GM12878 (cell line): ENCODE data around the gene VRK3. TPM values are rescaled to one million over a fixed set of nuclear protein-coding genes. Genes with fewer than 3 reads are reported as not detected.

ENCODE experiments used
- ATAC-seq: fragments of 200-7000 bp; cut with Tn5 transposase; 3 replicates; pipeline ENCODE4 v1.9.1; 2020; ENCODE audit warnings: mild to moderate bottlenecking, moderate library complexity
- BruUV-seq: library from RNA; stranded (reverse); fragments of 400-500 nt; replicated peaks from 2 replicates; lab custom pipeline; 2021; lab: Mats Ljungman, UMichigan
- CTCF ChIA-PET: fragments of 300-600 bp; sonication (Branson Sonifier 250); formaldehyde crosslinking; extraction: SDS; loops from one replicate; lab custom pipeline; 2021; ENCODE audit warnings: inconsistent platforms; lab: Yijun Ruan, JAX
- POLR2A ChIA-PET: fragments of 350-600 bp; formaldehyde crosslinking; extraction: SDS; loops from one replicate; lab custom pipeline; 2021; ENCODE audit warnings: inconsistent platforms; lab: Charles Lee
- RAD21 ChIA-PET: fragments of 300-600 bp; sonication (Branson Sonifier 250); formaldehyde crosslinking; loops from one replicate; lab custom pipeline; 2023; ENCODE audit warnings: antibody characterized with exemption; ENCODE audit not compliant: unreplicated experiment; lab: Charles Lee
- SMC1A ChIA-PET: fragments of 300-600 bp; sonication (Branson Sonifier 250); formaldehyde crosslinking; loops from one replicate; lab custom pipeline; 2023; ENCODE audit not compliant: unreplicated experiment, uncharacterized antibody; lab: Charles Lee
- DNase-seq: peaks from one replicate; pipeline ENCODE4 v3.0.0-alpha.2; 2011; ENCODE audit warnings: low read depth, low spot score
- FAIRE-seq: peaks from 3 replicates; lab custom pipeline; 2011; peaks lifted over from hg19 to GRCh38; lab: Jason Lieb, UNC
- H2AFZ ChIP-seq: 2 replicates; pipeline ENCODE4 v1.6.0; 2011; ENCODE audit warnings: low read depth, low read length, control low read depth; ENCODE audit not compliant: control insufficient read depth
- H3K27ac ChIP-seq: 2 replicates; pipeline ENCODE4 v1.5.1; 2011; ENCODE audit warnings: control low read depth; ENCODE audit not compliant: control insufficient read depth, insufficient read depth
- H3K27me3 ChIP-seq, 2 experiments: replicated peaks in 1 of 2; 2 replicates each; pipeline versions ENCODE4 v1.6.0 to v1.6.1; 2011; ENCODE audit warnings: low read length in 1 of 2; ENCODE audit not compliant: control insufficient read depth in 2 of 2, insufficient read depth in 2 of 2
- H3K36me3 ChIP-seq, 2 experiments: 2 replicates each; pipeline ENCODE4 v1.5.1; 2011; ENCODE audit warnings: low read length in 1 of 2; ENCODE audit not compliant: control insufficient read depth in 2 of 2, insufficient read depth in 2 of 2
- H3K4me1 ChIP-seq: 2 replicates; pipeline ENCODE4 v1.6.1; 2011; ENCODE audit warnings: mild to moderate bottlenecking, low read length, moderate library complexity, mixed read lengths; ENCODE audit not compliant: control insufficient read depth, insufficient read depth
- H3K4me2 ChIP-seq: 2 replicates; pipeline ENCODE4 v1.6.0; 2011; ENCODE audit warnings: control low read depth; ENCODE audit not compliant: control insufficient read depth, insufficient read depth
- H3K4me3 ChIP-seq: fragments of 200-600 bp; sonication (generic); 2 replicates; pipeline ENCODE4 v1.5.1; 2016
- H3K79me2 ChIP-seq: 2 replicates; pipeline ENCODE4 v1.6.0; 2011; ENCODE audit warnings: low read length; ENCODE audit not compliant: control insufficient read depth, insufficient read depth
- H3K9ac ChIP-seq: 2 replicates; pipeline ENCODE4 v1.8.0; 2011; ENCODE audit warnings: low read length, control low read depth, mixed read lengths; ENCODE audit not compliant: control insufficient read depth, insufficient read depth
- H3K9me3 ChIP-seq: replicated peaks from 3 replicates; pipeline ENCODE4 v1.5.1; 2011; ENCODE audit warnings: mild to moderate bottlenecking, low read length; ENCODE audit not compliant: control insufficient read depth, insufficient read depth
- H4K20me1 ChIP-seq: 2 replicates; pipeline ENCODE4 v1.6.0; 2011; ENCODE audit not compliant: control insufficient read depth, insufficient read depth
- ATF7 ChIP-seq: fragments of 450-650 bp; IDR thresholded peaks from 2 replicates; pipeline ENCODE4 v1.6.1; 2016; ENCODE audit warnings: low read depth, mild to moderate bottlenecking
- BACH1 ChIP-seq: fragments of 450-650 bp; IDR thresholded peaks from 2 replicates; pipeline ENCODE4 v1.6.1; 2017; ENCODE audit warnings: mild to moderate bottlenecking, borderline replicate concordance
- CBX3 ChIP-seq: fragments of 200-600 bp; sonication (generic); IDR thresholded peaks from 2 replicates; pipeline ENCODE4 v1.6.1; 2016; ENCODE audit warnings: low read depth, borderline replicate concordance
- CREB1 ChIP-seq: IDR thresholded peaks from 2 replicates; pipeline ENCODE4 v1.6.1; 2012; ENCODE audit warnings: low read depth, mild to moderate bottlenecking, inconsistent platforms
- E2F4 ChIP-seq: IDR thresholded peaks from 2 replicates; pipeline ENCODE4 v1.6.1; 2012; ENCODE audit warnings: low read depth, low read length, improper control_type of control experiment
- E2F8 ChIP-seq: fragments of 450-650 bp; IDR thresholded peaks from 2 replicates; pipeline ENCODE4 v1.6.1; 2018; ENCODE audit warnings: mild to moderate bottlenecking, low read depth, moderate library complexity; ENCODE audit not compliant: partially characterized antibody
- FOXK2 ChIP-seq: fragments of 450-650 bp; IDR thresholded peaks from 2 replicates; pipeline ENCODE4 v1.6.1; 2017; ENCODE audit warnings: mild to moderate bottlenecking, moderate library complexity
- HCFC1 ChIP-seq: fragments of 150-350 bp; IDR thresholded peaks from 2 replicates; pipeline ENCODE4 v1.6.1; 2014; ENCODE audit warnings: low read length
- IRF4 ChIP-seq: IDR thresholded peaks from 2 replicates; pipeline ENCODE4 v1.6.1; 2011; ENCODE audit warnings: low read depth, low read length
- NFYB ChIP-seq: IDR thresholded peaks from 2 replicates; pipeline ENCODE4 v1.6.1; 2011; ENCODE audit warnings: low read depth, mild to moderate bottlenecking, low read length, improper control_type of control experiment, moderate library complexity; ENCODE audit not compliant: insufficient read depth
- NRF1 ChIP-seq: conservative IDR thresholded peaks from 2 replicates; pipeline ENCODE4 v1.6.1; 2011; ENCODE audit warnings: mild to moderate bottlenecking, low read depth, low read length, improper control_type of control experiment
- RCOR1 ChIP-seq: conservative IDR thresholded peaks from 2 replicates; pipeline ENCODE4 v1.6.1; 2012; ENCODE audit warnings: low read depth, low read length, improper control_type of control experiment
- SIX5 ChIP-seq: IDR thresholded peaks from 2 replicates; pipeline ENCODE4 v1.6.1; 2011; ENCODE audit warnings: mild to moderate bottlenecking, low read depth, low read length, moderate library complexity; ENCODE audit not compliant: severe bottlenecking
- SREBF2 ChIP-seq: IDR thresholded peaks from 2 replicates; pipeline ENCODE4 v1.6.1; 2012; ENCODE audit warnings: mild to moderate bottlenecking, low read length
- TBL1XR1 ChIP-seq: IDR thresholded peaks from 2 replicates; pipeline ENCODE4 v1.6.1; 2012; ENCODE audit warnings: low read depth, low read length, improper control_type of control experiment
- TCF12 ChIP-seq: IDR thresholded peaks from 2 replicates; pipeline ENCODE4 v1.6.1; 2011; ENCODE audit warnings: low read depth, mild to moderate bottlenecking, low read length
- USF2 ChIP-seq: IDR thresholded peaks from 2 replicates; pipeline ENCODE4 v1.6.1; 2011; ENCODE audit warnings: low read depth, low read length, improper control_type of control experiment, borderline replicate concordance
- ZBTB40 ChIP-seq: fragments of 450-650 bp; IDR thresholded peaks from 2 replicates; pipeline ENCODE4 v1.6.1; 2016; ENCODE audit warnings: mild to moderate bottlenecking, moderate library complexity, borderline replicate concordance
- WGBS: methylation state at CpG from one replicate; pipeline ENCODE4 v1.1.6; 2016; ENCODE audit warnings: low lambda C conversion rate; ENCODE audit not compliant: insufficient replicate concordance, insufficient coverage; ENCODE audit errors: missing lambda C conversion rate; 5-methylcytosine and 5-hydroxymethylcytosine counted together
- in situ Hi-C: fragments of 300-500 bp; cut with MboI; formaldehyde crosslinking; loops from 9 replicates; pipeline ENCODE4 v1.14.3; 2018; ENCODE audit warnings: mixed read lengths
- intact Hi-C: fragments of 100-400 bp; cut with micrococcal nuclease; formaldehyde crosslinking; loops from one replicate; pipeline ENCODE4 v1.14.2; 2022; ENCODE audit not compliant: unreplicated experiment
- polyA plus RNA-seq, 11 experiments: library from polyadenylated mRNA; depleted of rRNA in 4 of 11; unstranded in 6 of 11; stranded (reverse) in 5 of 11; fragments of >200 nt; fragmentation: Nextera tagmentation in 4 of 11; fragmentation: Illumina TruSeq in 1 of 11; extraction: Ambion mirVana in 4 of 11; extraction: Trizol in 1 of 11; gene quantifications; 1 replicate in 1 of 11; 2 replicates in 10 of 11; pipeline versions ENCODE4 v1.2.1 to v1.2.3, GENCODE V29; 2011 to 2016; ENCODE audit warnings: inconsistent platforms in 2 of 11, missing spikeins in 2 of 11, low read depth in 1 of 11
- total RNA-seq, 4 experiments: library from RNA; depleted of rRNA in 3 of 4; stranded (reverse); fragments of >200 nt in 3 of 4; fragmentation: Illumina TruSeq in 1 of 4; extraction: Trizol in 1 of 4; gene quantifications; 2 replicates each; pipeline versions ENCODE4 v1.2.1 to v1.2.3, GENCODE V29; 2013 to 2021

VRK3 gene
- total and polyA plus RNA-seq, 10 of the 15 experiments (the other 5 are each of a cell fraction or from before 2014, with no cell fraction given), result 17.3 to 61.9 (median 35.5) TPM

GRCh38 chr19:50044922-50045321, 19.8 kb upstream of the VRK3 start:
- H3K4me2 ChIP-seq, result no peak overlapping the region
- H3K4me3 ChIP-seq, result no peak overlapping the region
- ATAC-seq (no peak), DNase-seq (no peak)
- no peaks in the 10 kb centered on the region for H3K4me1 ChIP-seq
- RAD21 ChIA-PET, result no interaction called here
- peaks cover 49 to 50% of the 10 kb centered on the region in 2 experiments for H3K36me3 ChIP-seq
- no peak overlapping the region for H3K27ac ChIP-seq
- WGBS, result 97% methylated on average over 7 of the region's 7 CpGs
- CTCF ChIA-PET, result no interaction called here
- peaks cover 34% of the 10 kb centered on the region for H3K9me3 ChIP-seq
- POLR2A ChIA-PET, result no interaction called here
- SMC1A ChIA-PET, result interaction anchor here (0.6 kb wide), 1 partner anchor 126 kb away, joined by 3 read pairs; no protein-coding TSS in a partner anchor
- H2AFZ ChIP-seq, result no peak overlapping the region
- in situ Hi-C loops, result no loop called here
- H3K9ac ChIP-seq, result no peak overlapping the region
- no peak for TF ChIP-seq CREB1
- TF ChIP-seq BACH1, result no peak
- TF ChIP-seq E2F8, result no peak
- TF ChIP-seq ZBTB40, result no peak
- no peak for TF ChIP-seq TCF12
- TF ChIP-seq IRF4, result no peak
- TF ChIP-seq TBL1XR1, result no peak
- no peak for TF ChIP-seq NRF1
- TF ChIP-seq NFYB, result no peak
- no peak for TF ChIP-seq FOXK2
- no peak for TF ChIP-seq HCFC1
- no peak for TF ChIP-seq CBX3
- no peak for TF ChIP-seq SIX5
- TF ChIP-seq ATF7, result no peak
- TF ChIP-seq E2F4, result no peak
- TF ChIP-seq SREBF2, result no peak
- TF ChIP-seq USF2, result no peak
- no peak for TF ChIP-seq RCOR1
- TF ChIP-seq, all 136 proteins: peak for 0
- Histone ChIP-seq H3K79me2 (no peaks in the 10 kb centered on the region), H4K20me1 (no peaks in the 10 kb centered on the region), H3K27me3 (no peaks in the 10 kb centered on the region)
- FAIRE-seq, result no peak
- intact Hi-C loops, result no loop called here
- BruUV-seq, result no TSS peak
